ENCODE measurements around the gene HOXA13. TPM values are rescaled to one million over a fixed set of nuclear protein-coding genes. Genes with fewer than 3 reads are reported as not detected.

The HOXA13 gene
- total and polyA plus RNA-seq, 11 donors = not detected

- no peak for ATAC-seq
- Histone ChIP-seq H3K27ac (peak overlapping the region in 1 of 12 donors; percentile 91), H3K36me3 (no peaks in the 10 kb centered on the region), H3K27me3 (peaks cover 85 to 100% (median 100%) of the 10 kb centered on the region in 9 donors), H3K4me1 (peaks cover 0 to 41% (median 26%) of the 10 kb centered on the region in 12 donors), H3K9me3 (no peaks in the 10 kb centered on the region), H3K4me3 (no peak overlapping the region)
- TF ChIP-seq POLR2A (IDR thresholded peaks at IDR 0.05) (no peak), CTCF (IDR thresholded peaks at IDR 0.05) (no peak)
- intact Hi-C loops (cut with DNase I) = no loop called here
- no peak for DNase-seq
- WGBS, 4 donors = 19 to 25% (median 22%) methylated on average over 3 to 4 of the region's 4 CpGs
Measured at GRCh38 chr7:27182285-27182841, 17.5 kb downstream of the HOXA13 start.

GRCh38 chr7:27181795-27182275 lies 18.1 kb downstream of the HOXA13 start:
- Histone ChIP-seq H3K36me3 (no peaks in the 10 kb centered on the region), H3K27ac (peak overlapping the region in 1 of 12 donors; percentile 91), H3K4me3 (no peak overlapping the region), H3K27me3 (peaks cover 85 to 100% (median 100%) of the 10 kb centered on the region in 9 donors), H3K4me1 (peaks cover 0 to 40% (median 26%) of the 10 kb centered on the region in 12 donors), H3K9me3 (no peaks in the 10 kb centered on the region)
- DNase-seq = no peak
- TF ChIP-seq CTCF (IDR thresholded peaks at IDR 0.05) (no peak), POLR2A (IDR thresholded peaks at IDR 0.05) (no peak)
- 37 to 57% (median 44%) methylated on average over 3 to 4 of the region's 4 CpGs for WGBS, 4 donors
- intact Hi-C loops (cut with DNase I) = no loop called here
- no peak for ATAC-seq

GRCh38 chr7:27180431-27181420 lies 19.2 kb downstream of the HOXA13 start:
- Histone ChIP-seq H3K27me3 (peaks cover 85 to 100% (median 100%) of the 10 kb centered on the region in 9 donors), H3K4me1 (peaks cover 0 to 38% (median 26%) of the 10 kb centered on the region in 12 donors), H3K27ac (peak overlapping the region in 1 of 12 donors; percentile 91), H3K9me3 (no peaks in the 10 kb centered on the region), H3K4me3 (no peak overlapping the region), H3K36me3 (no peaks in the 10 kb centered on the region)
- TF ChIP-seq CTCF (IDR thresholded peaks at IDR 0.05) = no peak
- TF ChIP-seq POLR2A (IDR thresholded peaks at IDR 0.05) = no peak
- DNase-seq (peak in 1 of 5 donors; percentile 57), ATAC-seq (no peak)
- intact Hi-C loops (cut with DNase I) = no loop called here
- 40 to 56% (median 40%) methylated on average over 8 to 12 of the region's 12 CpGs for WGBS, 4 donors

Measured in heart left ventricle (tissue), 16 donors.